GM19324 (cell line): ENCODE results near the gene ZNF616.

Experiments
- ATAC-seq: cut with Tn5 transposase; IDR thresholded peaks from one replicate; pipeline ENCODE4 v1.9.1; 2021; ENCODE audit warnings: mild to moderate bottlenecking, moderate library complexity; ENCODE audit not compliant: unreplicated experiment, low FRiP score

Gene ZNF616

DNA sequence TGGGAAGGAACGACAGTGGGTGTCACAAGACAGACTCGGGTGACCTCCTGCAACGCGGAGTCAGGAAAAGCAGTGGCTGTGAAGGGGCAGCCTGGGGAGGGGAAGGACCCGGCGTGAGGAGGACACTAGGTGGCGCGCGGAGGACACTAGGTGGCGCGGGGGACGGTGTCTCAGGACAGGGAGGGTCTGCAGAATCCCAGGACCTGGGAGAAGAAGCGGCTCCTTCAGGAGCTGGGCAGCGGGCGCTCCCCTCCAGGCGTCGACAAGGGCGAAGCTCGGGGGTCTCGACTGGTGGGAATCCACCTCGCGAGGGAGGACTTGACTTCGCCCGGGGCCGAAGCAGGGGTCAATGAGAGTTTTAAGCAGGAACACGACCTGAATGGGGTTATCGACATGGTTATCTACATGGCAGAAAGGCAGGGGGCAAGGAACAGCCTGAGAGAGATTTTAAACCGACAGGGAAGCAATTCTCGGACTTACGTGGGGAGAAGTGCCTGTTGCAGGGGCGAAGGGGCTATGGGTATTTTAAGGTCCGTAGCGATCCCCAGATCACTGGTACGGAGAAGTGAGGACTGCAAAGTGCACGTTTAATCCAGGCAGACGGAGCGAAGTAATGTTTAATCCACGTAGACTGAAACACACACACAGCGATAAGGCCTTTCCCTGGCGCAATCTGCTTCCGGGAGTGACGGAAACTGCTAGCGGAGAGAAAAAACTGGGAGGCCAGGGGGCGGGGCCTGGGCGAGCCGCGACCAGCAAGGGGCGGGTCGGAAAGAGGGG, at the start of gene ZNF616:
Gene ZNF616 (minus strand): TSS at position 687 of the 780 bp plus-strand sequence. CDS start 9,426 bp downstream, outside the sequence.
- peak; percentile 63 for ATAC-seq

DNA sequence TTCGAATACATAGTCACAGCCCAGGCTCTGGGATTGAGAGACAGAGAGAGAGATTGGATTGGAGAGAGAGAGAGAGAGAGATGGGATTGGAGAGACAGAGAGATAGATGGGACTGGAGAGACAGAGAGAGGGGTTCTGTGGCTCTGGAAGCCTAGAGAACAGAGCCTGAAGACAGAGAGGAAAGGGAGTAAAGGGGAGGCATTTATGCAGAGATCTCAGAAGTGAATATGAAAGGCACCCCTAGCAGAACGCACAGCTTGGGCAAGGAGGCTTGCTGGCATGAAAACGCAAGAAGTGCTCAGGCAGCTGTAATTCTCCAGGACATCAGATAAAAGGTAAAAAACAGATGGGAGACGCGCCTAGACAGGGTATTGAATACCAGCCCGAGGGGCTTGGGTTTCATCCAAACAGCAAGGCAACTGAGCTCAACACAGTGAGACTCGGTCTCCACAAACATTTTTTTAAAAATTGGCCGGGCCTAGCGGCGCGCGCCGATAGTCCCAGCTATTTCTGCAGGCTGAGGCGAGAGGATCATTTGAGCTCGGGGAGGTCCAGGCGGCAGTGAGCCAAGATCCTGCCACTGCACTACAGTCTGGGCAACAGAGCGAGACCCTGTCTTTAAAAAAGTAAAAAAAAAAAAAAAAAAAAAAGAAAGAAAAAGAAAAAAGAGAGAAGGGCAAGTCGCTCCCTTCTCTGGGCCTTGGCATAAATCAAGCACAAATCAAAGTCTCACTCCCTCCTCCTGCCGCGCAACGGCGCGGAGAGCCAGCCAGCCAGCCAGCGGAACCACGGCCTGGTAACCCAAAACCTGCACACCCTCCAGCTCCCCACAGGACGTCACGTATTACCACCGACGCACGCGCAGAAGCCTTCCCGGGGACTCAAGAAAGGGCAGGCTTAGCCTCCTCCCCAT, 49.3 kb upstream of the ZNF616 start:
- peak; percentile 3 for ATAC-seq

DNA sequence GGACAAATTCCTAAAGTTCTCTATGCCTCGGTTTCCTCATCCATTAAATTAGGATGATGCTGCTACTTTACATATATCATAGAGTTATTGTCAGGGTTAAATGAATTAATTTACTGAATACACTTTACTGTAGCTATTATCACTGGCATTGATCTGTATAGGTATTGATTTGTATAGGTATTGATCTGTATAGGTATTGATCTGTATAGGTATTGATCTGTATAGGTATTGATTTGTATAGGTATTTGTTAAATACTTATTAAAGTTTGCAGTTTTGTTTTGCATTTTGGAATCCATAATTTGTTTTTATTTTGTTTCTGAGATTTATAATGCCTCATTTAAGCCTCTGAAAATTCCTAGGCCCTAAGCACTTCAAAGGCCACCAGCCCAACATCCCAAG, 47.7 kb upstream of the ZNF616 start:
- no peak for ATAC-seq

DNA sequence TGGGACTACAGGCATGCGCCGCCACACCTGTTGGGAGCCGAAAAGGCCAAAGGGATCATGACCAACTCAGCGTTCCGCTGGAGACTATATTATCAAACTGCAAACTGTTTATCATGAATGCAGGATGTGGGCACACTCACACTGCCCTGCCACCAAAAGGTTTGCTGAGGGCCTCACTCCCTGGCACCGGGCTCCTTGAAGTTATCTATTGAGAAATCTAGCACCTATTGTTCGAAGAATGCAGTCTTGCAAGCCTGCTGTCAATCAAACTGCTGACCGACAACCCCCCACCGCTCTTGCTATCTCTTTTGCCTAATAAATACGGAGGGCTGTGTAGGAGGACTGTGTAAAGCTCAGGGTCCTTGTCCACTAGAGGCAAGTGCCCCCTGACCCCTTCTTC, 36.8 kb upstream of the ZNF616 start:
- ATAC-seq = no peak

DNA sequence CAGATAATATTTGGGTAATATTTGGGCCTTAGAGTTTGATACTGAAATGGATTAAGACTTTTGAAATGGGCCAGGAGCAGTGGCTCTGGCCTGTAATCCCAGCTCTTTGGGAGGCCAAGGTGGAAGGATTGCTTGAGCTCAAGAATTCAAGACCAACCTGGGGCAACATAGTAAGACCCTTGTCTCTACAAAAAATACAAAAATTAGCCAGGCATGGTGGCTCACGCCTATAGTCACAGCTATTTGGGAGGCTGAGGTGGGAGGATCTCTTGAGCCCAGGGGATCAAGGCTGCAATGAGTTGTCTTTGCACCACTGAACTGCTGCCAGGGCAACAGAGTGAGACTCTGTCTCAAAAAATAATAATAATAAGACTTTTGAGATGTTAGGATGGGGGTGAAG, 32.6 kb upstream of the ZNF616 start:
- no peak for ATAC-seq

DNA sequence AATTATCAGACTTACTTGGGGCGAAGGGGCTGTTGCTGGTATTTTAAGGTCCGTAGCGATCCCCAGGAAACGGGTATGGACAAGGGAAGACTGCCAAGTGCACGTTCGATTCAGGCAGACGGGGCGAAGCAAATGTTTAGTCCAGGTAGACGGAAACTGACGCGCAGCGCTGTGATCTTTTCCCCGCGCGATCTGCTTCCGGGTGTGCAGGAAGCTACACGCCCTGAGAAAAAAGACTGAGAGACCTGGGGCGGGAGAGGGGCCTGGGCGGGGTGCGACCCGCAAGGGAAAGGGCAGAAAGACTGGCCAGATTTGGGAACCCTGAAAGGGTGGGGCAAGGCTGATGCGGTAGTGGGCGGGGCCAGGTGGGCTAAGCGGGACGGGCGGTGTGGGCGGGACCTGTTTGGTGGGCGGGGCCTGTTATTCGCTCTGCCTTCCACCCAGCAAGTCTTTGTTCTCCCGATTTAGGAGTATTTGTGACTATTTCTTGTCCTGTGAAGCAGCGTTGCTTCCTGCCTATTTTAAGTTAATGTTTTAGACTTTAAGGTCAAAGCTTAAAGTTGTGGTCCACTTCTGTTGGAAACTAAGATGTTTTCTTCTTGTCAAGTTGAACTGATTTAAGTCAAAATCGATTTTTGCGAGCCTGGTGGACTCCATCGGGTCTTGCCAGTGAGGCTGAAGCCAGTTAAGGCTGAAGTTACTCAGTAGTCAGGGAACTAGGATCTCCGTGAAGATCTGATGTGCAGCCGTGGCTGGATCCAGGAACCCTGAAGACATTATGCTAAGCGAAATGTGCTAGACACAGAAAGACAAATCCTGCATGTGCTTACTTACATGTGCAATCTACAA, 31.8 kb upstream of the ZNF616 start, which contains the start of gene ZNF836:
Gene ZNF836 (minus strand): TSS at position 301 of the 849 bp plus-strand sequence. CDS start 3,549 bp downstream, outside the sequence.
- peak; percentile 81 for ATAC-seq

DNA sequence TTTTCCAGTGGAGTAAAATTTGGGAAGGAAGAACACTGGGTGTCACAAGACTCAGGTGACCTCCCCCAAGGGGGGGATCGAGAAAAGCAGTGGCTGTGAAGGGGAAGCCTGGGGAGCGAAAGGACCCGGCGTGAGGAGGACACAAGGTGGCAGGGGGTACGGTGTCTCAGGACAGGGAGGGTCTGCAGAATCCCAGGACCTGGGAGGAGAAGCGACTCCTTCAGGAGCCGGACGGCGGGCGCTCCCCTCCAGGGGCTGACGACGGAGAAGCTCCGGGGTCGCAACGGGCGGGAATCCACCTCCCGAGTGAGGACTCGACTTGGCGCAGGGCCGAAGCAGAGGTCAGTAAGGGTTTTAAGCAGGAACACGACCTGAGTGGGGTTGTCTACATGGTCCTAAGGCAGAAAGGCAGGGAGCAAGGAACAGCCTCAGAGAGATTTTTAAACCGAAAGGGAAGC, 31.2 kb upstream of the ZNF616 start:
- ATAC-seq = peak; percentile 28

DNA sequence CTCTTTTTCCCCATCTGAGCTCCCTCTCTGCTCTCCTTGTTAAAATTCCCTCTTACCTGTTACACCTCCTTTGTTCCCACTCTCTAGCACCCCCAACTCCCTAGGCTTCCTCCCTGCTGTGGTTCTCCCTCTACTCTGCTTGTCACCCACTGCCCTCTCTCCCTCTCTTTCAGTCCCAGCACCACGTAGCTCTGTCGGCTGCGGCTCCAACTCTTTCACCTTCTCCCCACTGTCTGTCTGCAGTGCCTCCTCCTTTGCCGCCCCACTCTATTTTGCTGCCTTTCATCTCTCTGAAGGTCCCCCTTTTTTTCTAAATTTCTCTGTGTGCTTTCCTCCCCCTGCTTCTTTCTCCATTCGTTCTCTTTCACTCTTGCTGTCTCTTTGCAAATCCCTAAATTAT, 30.6 kb upstream of the ZNF616 start:
- no peak for ATAC-seq

DNA sequence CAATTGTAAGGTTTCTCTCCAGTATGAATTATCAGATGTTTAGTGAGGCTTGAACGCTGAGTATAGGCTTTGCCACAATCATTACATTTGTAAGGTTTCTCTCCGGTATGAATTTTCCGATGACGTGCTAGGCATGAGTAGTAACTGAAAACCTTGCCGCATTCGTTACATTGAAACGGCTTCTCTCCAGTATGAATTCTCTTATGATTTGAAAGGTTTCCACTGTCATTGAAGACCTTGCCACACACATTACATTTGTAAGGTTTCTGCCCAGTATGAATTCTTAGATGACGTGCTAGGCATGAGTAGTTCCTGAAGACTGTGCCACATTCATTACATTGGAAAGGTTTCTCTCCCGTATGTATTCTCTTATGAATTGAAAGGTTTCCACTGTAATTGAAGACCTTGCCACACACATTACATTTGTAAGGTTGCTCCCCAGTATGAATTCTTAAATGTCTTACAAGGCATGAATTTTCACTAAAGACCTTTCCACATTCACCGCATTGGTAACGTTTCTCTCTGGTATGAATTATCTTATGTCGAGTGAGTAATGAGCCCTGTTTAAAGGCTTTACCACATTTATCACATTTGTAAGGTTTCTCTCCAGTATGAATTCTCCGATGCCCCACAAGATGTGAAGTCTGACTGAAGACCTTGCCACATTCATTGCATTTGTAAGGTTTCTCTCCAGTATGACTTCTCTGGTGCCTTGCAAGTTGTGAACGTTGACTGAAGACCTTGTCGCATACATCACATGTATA, 16.0 kb upstream of the ZNF616 start:
- ATAC-seq = no peak

DNA sequence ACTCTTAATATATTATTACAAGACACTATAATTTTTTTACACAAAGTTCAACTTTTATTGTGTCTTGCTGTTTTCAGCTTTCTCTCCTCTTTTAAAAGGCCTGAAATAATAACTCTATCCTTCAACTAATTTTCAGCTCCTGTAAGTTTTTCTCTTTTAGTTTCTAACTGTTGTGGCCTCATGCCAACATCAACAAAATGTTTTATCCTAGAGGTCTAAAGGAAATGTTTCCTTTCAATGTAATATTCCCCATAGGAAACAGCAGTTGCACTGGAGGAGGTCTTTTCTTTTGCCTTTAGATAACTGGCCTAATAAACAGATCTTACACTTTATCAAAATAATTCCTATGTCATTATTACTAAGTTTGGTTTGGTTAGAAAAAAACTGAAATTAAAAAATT, 8.5 kb upstream of the ZNF616 start:
- ATAC-seq = no peak

DNA sequence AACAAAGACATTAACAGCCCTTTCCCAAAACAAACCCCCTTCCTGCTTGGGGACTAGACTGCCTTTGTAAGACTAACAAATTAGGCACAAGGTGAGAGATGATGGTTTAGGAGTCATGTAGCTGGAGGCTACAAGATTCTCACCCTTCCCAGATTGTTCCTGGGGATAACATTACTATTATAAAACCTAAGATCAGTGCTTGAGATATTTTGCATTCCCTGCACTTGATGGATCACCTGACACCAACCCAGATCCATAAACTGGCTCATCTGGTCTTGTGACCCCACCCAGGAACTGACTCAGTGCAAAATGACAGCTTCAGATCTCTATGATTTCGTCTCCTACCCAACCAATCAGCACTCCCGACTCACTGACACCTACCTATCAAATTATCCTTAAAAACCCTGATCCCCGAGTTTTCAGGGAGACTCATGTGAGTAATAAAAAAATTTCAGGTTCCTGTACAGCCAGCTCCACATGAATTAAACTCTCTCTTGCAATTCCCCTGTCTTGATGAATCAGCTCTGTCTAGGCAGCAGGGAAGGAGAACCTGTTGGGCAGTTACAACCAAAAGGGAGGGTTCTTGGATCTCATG, 2.4 kb upstream of the ZNF616 start:
- ATAC-seq = no peak

DNA sequence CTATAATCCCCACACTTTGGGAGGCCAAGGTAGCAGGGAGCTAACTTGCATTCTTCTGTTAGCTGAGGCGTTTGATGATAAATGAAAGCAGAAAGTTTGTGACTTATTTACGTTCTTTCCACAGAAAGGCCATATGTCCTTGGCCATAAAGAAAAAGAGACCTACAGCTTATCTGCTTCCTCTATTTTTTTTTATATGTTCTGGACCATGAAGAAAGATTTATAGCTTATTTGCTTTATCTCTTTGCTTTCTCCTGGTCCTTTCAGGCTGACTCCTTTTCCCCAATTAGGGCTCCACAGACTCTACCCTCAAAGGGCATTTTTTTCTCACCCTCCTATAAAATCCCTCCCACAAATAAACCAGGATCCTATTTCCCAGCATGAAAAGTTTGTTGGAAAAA, 1.5 kb upstream of the ZNF616 start:
- ATAC-seq = no peak

DNA sequence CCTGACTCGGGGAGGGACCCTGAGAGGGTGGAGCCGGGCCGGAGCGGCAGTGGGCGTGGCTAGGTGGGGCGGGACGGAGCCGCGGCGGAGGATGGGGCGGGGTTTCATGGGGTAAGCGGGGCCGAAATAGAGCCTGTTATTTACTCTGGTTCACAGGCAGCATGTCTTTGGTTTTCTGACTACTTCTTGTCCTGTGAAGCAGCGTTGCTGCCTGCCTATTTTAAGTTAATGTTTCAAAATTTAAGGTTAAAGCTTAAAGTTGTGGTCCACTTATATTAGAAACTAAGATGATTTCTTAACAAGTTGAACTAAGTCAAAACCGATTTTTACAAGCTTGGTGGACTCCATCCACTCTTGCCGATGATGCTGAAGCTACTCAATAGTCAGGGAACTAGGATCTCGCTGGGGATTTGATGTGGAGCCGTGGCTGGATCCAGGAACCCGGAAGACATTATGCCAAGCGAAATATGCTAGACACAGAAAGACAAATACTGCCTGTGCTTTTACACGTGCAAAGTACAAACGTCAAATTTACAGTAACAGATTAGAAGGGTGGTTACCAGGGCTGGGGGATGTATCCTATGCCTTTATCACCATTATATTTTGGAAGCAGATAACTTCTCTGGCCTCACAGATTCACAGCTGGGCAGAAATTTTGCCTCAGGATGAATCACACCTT, 433 bp upstream of the ZNF616 start:
- peak; percentile 93 for ATAC-seq

DNA sequence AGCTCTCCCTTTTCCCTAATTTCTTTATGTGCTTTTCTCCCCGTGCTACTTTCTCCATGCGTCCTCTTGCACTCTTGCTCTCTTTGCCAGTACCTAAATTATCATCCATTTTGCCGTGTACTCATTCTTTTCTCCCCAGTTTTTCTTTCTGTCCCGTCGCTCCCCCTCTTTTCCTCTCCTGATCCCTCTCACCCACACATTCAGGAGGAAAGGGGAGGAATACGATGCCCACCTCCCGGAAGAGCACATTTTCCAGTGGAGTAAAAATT, 821 bp downstream of the ZNF616 start:
- ATAC-seq = no peak

DNA sequence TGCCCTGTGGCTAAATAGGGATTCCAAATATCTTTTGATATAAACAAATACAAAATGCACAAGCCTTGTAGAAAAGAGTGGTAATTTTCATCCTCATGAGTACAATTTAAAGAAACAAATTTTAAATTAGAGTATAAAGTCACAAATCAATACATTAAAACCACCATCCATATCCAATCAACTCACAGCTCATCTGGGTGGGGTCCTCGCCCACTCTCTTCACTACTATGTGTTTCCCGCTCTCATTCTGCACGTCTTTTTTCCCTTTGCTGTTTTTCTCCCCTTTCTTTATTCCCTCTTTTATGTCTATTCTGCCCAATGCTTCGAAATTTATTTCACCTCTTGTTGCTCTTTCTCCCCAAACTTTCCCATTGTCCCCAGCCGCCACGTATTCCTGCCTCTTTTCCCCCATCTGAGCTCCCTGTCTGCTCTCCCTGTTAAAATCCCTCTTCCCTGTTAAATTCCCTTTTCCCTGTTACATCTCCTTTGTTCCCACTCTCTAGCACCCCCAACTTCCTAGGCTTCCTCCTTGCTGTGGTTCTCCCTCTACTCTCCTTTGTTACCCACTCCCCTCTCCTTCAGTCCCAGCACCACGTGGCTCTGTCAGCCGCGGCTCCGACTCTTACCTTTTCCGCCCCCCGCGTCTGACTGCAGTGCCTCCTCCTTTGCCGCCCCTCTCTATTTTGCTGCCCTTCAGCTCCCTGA, 1.3 kb downstream of the ZNF616 start:
- ATAC-seq = no peak

DNA sequence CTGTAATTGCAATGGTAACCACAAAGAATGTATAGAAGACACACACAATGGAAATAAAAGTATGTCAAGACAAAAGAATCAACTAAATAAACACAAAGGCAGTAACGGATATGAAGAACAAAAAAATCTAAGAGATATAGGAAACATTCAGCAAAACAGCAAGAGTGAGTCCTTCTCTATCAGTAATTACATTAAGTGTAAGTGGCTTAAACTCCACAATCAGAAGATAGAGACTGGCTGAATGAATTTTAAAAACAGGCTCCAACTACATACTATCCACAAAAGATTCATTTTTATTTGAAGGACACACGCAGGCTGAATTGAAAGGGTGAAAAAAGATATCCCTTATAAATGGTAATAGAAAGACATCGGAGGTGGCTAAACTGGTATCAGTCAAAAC, 19.5 kb downstream of the ZNF616 start:
- no peak for ATAC-seq

DNA sequence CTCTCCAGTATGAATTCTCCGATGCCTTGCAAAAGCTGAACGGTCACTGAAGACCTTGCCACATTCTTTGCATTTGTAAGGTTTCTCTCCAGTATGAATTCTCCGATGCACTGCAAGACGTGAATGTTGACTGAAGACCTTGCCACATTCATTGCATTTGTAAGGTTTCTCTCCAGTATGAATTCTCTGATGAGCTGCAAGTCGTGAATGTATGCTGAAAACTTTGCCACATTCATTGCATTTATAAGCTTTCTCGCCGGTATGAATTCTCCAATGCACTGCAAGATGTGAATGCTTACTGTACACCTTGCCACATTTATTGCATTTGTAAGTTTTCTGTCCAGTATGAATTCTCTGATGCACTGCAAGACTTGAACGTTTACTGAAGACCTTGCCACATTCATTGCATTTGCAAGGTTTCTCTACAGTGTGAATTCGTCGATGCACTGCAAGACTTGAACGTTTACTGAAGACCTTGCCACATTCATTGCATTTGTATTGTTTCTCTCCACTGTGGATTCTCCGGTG, 24.1 kb downstream of the ZNF616 start:
- no peak for ATAC-seq

DNA sequence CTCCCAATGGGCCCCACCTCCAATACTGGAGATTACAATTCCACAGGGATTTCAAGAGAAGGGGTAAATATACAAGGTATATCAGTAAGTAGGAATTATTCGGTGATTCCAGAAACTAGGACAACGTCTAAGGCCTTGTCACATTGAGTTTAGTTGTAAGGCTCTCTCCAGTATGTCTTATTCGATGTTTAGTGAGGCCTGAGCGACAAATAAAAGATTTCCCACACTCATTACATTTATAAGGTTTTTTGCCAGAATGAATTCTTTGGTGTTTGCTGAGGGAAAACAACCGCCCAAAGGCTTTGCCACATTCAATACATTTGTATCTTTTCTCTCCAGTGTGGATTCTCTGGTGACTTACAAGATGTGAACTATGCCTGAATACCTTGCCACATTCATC, 25.0 kb downstream of the ZNF616 start:
- no peak for ATAC-seq
